IMR-90 (cell line): ENCODE data around the gene NAA35.

Experiments used
- BHLHE40 ChIP-seq: fragments of 150-350 bp; IDR thresholded peaks from 2 replicates; pipeline ENCODE4 v1.6.1; 2016; ENCODE audit warnings: mild to moderate bottlenecking, low read depth, low read length
- MXI1 ChIP-seq: IDR thresholded peaks from 2 replicates; pipeline ENCODE4 v1.6.1; 2012; ENCODE audit warnings: low read depth, mild to moderate bottlenecking, low read length, moderate library complexity, borderline replicate concordance
- NFE2L2 ChIP-seq: fragments of 150-350 bp; IDR thresholded peaks from 2 replicates; pipeline ENCODE4 v1.6.1; 2016; ENCODE audit warnings: low read depth, mild to moderate bottlenecking, low read length
- POLR2A ChIP-seq: IDR thresholded peaks from 2 replicates; pipeline ENCODE4 v1.6.1; 2012; ENCODE audit warnings: mild to moderate bottlenecking, low read depth, low read length
- RAD21 ChIP-seq: IDR thresholded peaks from 2 replicates; pipeline ENCODE4 v1.6.1; 2012; ENCODE audit warnings: low read length, improper control_type of control experiment
- SMC3 ChIP-seq: fragments of 150-350 bp; IDR thresholded peaks from 2 replicates; pipeline ENCODE4 v1.6.1; 2016; ENCODE audit warnings: low read depth, mild to moderate bottlenecking, antibody characterized with exemption, low read length, moderate library complexity
- TF ChIP-seq, protein P1 (sequence below): conservative IDR thresholded peaks from 2 replicates; pipeline ENCODE4 v1.5.1; 2012; ENCODE audit warnings: mild to moderate bottlenecking, low read depth, low read length, improper control_type of control experiment
- TF ChIP-seq, protein P2 (sequence below): fragments of 150-350 bp; IDR thresholded peaks from 2 replicates; pipeline ENCODE4 v1.6.1; 2017; ENCODE audit warnings: mild to moderate bottlenecking, antibody characterized with exemption, low read length, low read depth

DNA sequence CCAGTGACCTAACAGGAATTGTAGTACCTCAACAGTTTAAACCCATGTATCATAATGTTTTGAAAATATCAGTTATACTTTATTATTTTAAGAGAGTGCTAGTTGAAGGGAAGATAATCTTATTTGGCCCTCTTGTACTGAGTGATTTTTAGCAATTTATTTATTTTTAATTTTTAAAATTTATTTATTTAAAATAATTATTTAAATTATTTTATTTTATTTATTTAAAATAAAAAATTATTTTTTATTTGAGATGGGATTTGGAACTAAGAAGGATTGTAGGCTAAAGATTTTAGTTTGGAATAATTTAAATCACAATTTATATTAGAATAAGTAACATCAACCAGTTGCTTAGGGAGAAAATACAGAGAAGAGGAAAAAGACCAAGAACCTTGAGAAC, 54.2 kb downstream of the NAA35 start:
- TF ChIP-seq, protein P1, sequence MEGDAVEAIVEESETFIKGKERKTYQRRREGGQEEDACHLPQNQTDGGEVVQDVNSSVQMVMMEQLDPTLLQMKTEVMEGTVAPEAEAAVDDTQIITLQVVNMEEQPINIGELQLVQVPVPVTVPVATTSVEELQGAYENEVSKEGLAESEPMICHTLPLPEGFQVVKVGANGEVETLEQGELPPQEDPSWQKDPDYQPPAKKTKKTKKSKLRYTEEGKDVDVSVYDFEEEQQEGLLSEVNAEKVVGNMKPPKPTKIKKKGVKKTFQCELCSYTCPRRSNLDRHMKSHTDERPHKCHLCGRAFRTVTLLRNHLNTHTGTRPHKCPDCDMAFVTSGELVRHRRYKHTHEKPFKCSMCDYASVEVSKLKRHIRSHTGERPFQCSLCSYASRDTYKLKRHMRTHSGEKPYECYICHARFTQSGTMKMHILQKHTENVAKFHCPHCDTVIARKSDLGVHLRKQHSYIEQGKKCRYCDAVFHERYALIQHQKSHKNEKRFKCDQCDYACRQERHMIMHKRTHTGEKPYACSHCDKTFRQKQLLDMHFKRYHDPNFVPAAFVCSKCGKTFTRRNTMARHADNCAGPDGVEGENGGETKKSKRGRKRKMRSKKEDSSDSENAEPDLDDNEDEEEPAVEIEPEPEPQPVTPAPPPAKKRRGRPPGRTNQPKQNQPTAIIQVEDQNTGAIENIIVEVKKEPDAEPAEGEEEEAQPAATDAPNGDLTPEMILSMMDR, result no peak
- TF ChIP-seq POLR2A, result no peak
- TF ChIP-seq BHLHE40, result no peak
- TF ChIP-seq MXI1, result no peak
- TF ChIP-seq, protein P2, sequence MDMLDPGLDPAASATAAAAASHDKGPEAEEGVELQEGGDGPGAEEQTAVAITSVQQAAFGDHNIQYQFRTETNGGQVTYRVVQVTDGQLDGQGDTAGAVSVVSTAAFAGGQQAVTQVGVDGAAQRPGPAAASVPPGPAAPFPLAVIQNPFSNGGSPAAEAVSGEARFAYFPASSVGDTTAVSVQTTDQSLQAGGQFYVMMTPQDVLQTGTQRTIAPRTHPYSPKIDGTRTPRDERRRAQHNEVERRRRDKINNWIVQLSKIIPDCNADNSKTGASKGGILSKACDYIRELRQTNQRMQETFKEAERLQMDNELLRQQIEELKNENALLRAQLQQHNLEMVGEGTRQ, result no peak
- no peak for TF ChIP-seq SMC3
- no peak for TF ChIP-seq NFE2L2
- no peak for TF ChIP-seq RAD21
